Smooth muscle cell (in vitro differentiated cells): Measurements from ENCODE around the gene DHH. TPM values are rescaled to one million over a fixed set of nuclear protein-coding genes. Genes with fewer than 3 reads are reported as not detected.

ENCODE experiments used
- DNase-seq: peaks from one replicate; lab custom pipeline; 2025; ENCODE audit not compliant: unreplicated experiment; lab: John Stamatoyannopoulos, UW
- H2AFZ ChIP-seq: fragments of 200-600 bp; sonication (generic); 2 replicates; pipeline ENCODE4 v1.6.0; 2016; ENCODE audit warnings: antibody characterized with exemption, low read depth, mild to moderate bottlenecking
- H3F3A ChIP-seq: fragments of 200-600 bp; sonication (generic); 2 replicates; pipeline ENCODE4 v1.6.0; 2017; ENCODE audit warnings: antibody characterized with exemption, low read depth
- H3K27ac ChIP-seq: fragments of 200-600 bp; sonication (generic); 2 replicates; pipeline ENCODE4 v1.5.1; 2016; ENCODE audit warnings: low read depth, mild to moderate bottlenecking
- H3K27me3 ChIP-seq: fragments of 200-600 bp; sonication (generic); 2 replicates; pipeline ENCODE4 v1.6.1; 2016; ENCODE audit warnings: low read depth, mild to moderate bottlenecking
- H3K36me3 ChIP-seq: fragments of 200-600 bp; sonication (generic); 2 replicates; pipeline ENCODE4 v1.5.1; 2016; ENCODE audit warnings: low read depth
- H3K4me1 ChIP-seq: fragments of 200-600 bp; sonication (generic); 2 replicates; pipeline ENCODE4 v1.5.1; 2016; ENCODE audit warnings: low read depth
- H3K4me2 ChIP-seq: fragments of 200-600 bp; sonication (generic); 2 replicates; pipeline ENCODE4 v1.6.0; 2016; ENCODE audit warnings: mild to moderate bottlenecking
- H3K4me3 ChIP-seq: fragments of 200-600 bp; sonication (generic); 2 replicates; pipeline ENCODE4 v1.5.1; 2016; ENCODE audit warnings: mild to moderate bottlenecking
- H3K79me2 ChIP-seq: fragments of 200-600 bp; sonication (generic); 2 replicates; pipeline ENCODE4 v1.6.0; 2016; ENCODE audit warnings: low read depth, mild to moderate bottlenecking
- H3K9ac ChIP-seq: fragments of 200-600 bp; sonication (generic); 2 replicates; pipeline ENCODE4 v1.6.0; 2016; ENCODE audit warnings: low read depth
- H3K9me3 ChIP-seq: fragments of 200-600 bp; sonication (generic); replicated peaks from 2 replicates; pipeline ENCODE4 v1.5.1; 2016; ENCODE audit warnings: low read depth
- H4K20me1 ChIP-seq: fragments of 200-600 bp; sonication (generic); 2 replicates; pipeline ENCODE4 v1.6.0; 2016; ENCODE audit warnings: low read depth
- WGBS: methylation state at CpG from one replicate; pipeline ENCODE4 v1.1.7; 2016; ENCODE audit warnings: low lambda C conversion rate; 5-methylcytosine and 5-hydroxymethylcytosine counted together
- polyA plus RNA-seq: library from polyadenylated mRNA; unstranded; fragments of >200 nt; fragmentation: Nextera tagmentation; extraction: Ambion mirVana; gene quantifications from 2 replicates; pipeline ENCODE4 v1.2.1, GENCODE V29; 2016
- total RNA-seq: library from RNA; depleted of rRNA; stranded (reverse); fragments of >200 nt; gene quantifications from 2 replicates; pipeline ENCODE4 v1.2.3, GENCODE V29; 2014
- TF ChIP-seq, protein P1 (sequence below): fragments of 200-600 bp; sonication (generic); IDR thresholded peaks from 2 replicates; pipeline ENCODE4 v1.5.1; 2017; ENCODE audit warnings: borderline replicate concordance, mild to moderate bottlenecking, antibody characterized with exemption; ENCODE audit not compliant: insufficient read depth, poor library complexity, severe bottlenecking

Gene DHH
- total and polyA plus RNA-seq, 2 experiments from 2014 or later: 0.04 TPM; not detected in 1

DNA sequence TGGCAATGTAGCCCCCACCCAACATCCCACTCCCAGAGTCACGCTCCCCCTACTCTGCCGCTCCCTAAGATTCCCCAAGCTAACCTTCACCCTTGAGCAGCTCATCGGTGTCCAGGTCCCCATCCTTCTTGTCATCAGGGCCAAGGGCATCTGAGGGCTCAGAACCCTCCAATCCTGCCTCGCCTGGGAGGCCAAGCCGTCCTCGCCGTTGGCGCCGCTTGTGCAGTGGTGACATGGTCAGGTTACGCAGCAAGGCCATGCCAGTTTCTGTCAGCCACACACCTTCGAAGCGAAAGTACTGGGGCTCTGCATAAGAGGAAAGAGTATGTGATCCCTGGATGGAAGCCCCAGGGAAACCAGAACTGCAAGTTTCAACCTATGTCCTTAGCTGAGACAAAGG, 49.9 kb downstream of the DHH start:
- no peak overlapping the region for H3K4me3 ChIP-seq
- no peaks in the 10 kb centered on the region for H3K4me1 ChIP-seq
- H3K4me2 ChIP-seq: no peak overlapping the region
- no peak overlapping the region for H3K27ac ChIP-seq
- no peak for DNase-seq
- peaks cover 6% of the 10 kb centered on the region for H3K36me3 ChIP-seq
- no peak overlapping the region for H2AFZ ChIP-seq
- no peaks in the 10 kb centered on the region for H3K27me3 ChIP-seq
- TF ChIP-seq, protein P1, sequence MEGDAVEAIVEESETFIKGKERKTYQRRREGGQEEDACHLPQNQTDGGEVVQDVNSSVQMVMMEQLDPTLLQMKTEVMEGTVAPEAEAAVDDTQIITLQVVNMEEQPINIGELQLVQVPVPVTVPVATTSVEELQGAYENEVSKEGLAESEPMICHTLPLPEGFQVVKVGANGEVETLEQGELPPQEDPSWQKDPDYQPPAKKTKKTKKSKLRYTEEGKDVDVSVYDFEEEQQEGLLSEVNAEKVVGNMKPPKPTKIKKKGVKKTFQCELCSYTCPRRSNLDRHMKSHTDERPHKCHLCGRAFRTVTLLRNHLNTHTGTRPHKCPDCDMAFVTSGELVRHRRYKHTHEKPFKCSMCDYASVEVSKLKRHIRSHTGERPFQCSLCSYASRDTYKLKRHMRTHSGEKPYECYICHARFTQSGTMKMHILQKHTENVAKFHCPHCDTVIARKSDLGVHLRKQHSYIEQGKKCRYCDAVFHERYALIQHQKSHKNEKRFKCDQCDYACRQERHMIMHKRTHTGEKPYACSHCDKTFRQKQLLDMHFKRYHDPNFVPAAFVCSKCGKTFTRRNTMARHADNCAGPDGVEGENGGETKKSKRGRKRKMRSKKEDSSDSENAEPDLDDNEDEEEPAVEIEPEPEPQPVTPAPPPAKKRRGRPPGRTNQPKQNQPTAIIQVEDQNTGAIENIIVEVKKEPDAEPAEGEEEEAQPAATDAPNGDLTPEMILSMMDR: no peak
- no peaks in the 10 kb centered on the region for H3K79me2 ChIP-seq
- H4K20me1 ChIP-seq: peaks cover 34% of the 10 kb centered on the region
- 97% methylated on average over 12 of the region's 12 CpGs for WGBS
- no peaks in the 10 kb centered on the region for H3K9me3 ChIP-seq
- H3F3A ChIP-seq: no peaks in the 10 kb centered on the region
- no peak overlapping the region for H3K9ac ChIP-seq

DNA sequence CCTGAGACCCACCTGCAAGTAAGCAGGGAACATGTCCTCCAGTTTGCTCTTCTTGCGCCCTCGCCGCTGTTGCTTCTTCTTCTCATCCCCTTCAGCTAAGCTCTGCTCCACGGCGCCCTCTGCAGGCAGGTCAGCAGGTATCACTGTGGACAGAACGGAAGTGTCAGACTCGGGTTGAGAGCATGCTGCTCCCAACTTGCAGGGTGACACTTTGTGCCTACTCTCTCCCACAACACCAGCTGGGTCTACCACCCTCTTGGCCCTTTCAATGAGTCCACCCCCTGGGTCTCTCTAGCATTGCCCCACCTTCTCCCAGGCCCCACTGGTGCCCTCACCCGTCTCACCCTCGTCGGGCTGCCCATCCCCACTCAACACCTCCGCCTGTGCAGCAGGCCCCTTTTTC, 50.7 kb downstream of the DHH start:
- H4K20me1 ChIP-seq: peaks cover 26% of the 10 kb centered on the region
- TF ChIP-seq, protein P1: peak; percentile 58
- no peak overlapping the region for H3K9ac ChIP-seq
- no peaks in the 10 kb centered on the region for H3F3A ChIP-seq
- no peak overlapping the region for H2AFZ ChIP-seq
- no peaks in the 10 kb centered on the region for H3K4me1 ChIP-seq
- H3K9me3 ChIP-seq: no peaks in the 10 kb centered on the region
- 70% methylated on average over 11 of the region's 11 CpGs for WGBS
- H3K4me3 ChIP-seq: no peak overlapping the region
- H3K36me3 ChIP-seq: peaks cover 6% of the 10 kb centered on the region
- no peaks in the 10 kb centered on the region for H3K79me2 ChIP-seq
- H3K27me3 ChIP-seq: no peaks in the 10 kb centered on the region
- DNase-seq: no peak
- H3K4me2 ChIP-seq: no peak overlapping the region
- no peak overlapping the region for H3K27ac ChIP-seq

DNA sequence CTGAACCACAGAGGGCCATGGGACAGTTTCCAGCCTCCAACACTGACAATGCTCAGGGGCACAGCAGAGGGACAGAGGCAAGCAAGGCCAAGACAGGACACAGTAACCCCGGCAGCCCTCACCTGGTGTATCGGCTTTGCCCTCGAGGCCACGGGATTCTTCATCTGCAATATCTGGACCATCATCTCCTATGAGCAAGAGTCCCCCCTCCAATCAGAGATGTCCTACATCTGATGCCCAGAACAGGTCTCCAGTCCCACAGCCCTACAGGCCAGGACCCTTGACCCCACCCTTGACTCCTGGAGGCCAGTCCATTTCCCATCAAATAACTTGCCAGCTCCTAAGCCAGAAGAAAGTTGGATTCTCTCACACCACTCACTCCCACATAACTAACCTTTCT, 51.4 kb downstream of the DHH start:
- Histone ChIP-seq H3K4me3 (no peak overlapping the region), H3K79me2 (no peaks in the 10 kb centered on the region), H4K20me1 (peaks cover 20% of the 10 kb centered on the region), H2AFZ (no peak overlapping the region), H3K36me3 (peaks cover 2% of the 10 kb centered on the region), H3K27ac (no peak overlapping the region), H3K27me3 (no peaks in the 10 kb centered on the region), H3K4me2 (no peak overlapping the region), H3K9ac (no peak overlapping the region), H3K4me1 (no peaks in the 10 kb centered on the region), H3F3A (no peaks in the 10 kb centered on the region), H3K9me3 (no peaks in the 10 kb centered on the region)
- TF ChIP-seq, protein P1: no peak
- no peak for DNase-seq
- WGBS: 100% methylated on average over 4 of the region's 4 CpGs

DNA sequence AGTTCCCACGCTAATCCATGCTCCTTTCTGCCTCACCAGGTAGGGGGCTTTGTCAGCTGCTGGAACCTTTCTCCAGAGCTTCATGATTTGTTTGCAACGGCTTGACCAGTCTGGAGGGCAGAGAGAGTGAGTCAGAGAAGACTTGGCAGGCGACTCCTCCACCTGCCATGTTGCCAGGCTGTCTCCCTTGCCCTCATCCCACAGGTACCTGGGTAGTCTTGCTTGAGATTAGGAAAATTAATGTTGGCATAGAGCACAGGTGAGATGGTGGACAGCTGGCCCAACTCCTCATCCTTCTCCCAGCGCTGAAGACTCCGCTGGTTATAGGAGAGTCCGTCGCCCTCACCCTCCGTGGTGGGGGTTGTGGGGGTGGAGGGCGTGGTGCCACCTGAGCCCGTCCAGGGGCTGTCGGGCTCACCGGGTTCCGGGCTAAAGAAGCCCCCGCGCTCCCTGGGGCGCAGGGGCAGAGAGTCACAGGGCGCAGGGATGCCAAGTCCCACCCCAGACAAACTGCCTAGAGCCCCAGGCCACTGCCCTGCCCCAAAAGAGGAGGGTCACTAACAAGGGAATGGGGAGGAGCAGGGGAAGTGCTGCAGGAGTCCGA, 52.6 kb downstream of the DHH start:
- no peak overlapping the region for H3K27ac ChIP-seq
- peaks cover under 1% of the 10 kb centered on the region for H3K79me2 ChIP-seq
- DNase-seq: no peak
- H3K9me3 ChIP-seq: no peaks in the 10 kb centered on the region
- TF ChIP-seq, protein P1: no peak
- H3K4me1 ChIP-seq: no peaks in the 10 kb centered on the region
- peaks cover 28% of the 10 kb centered on the region for H4K20me1 ChIP-seq
- no peak overlapping the region for H2AFZ ChIP-seq
- WGBS: 96% methylated on average over 18 of the region's 18 CpGs
- H3K4me2 ChIP-seq: no peak overlapping the region
- H3K27me3 ChIP-seq: no peaks in the 10 kb centered on the region
- no peak overlapping the region for H3K4me3 ChIP-seq
- no peaks in the 10 kb centered on the region for H3F3A ChIP-seq
- no peak overlapping the region for H3K9ac ChIP-seq
- H3K36me3 ChIP-seq: no peaks in the 10 kb centered on the region
